Colonic mucosa (tissue), 4 donors: ENCODE results near the gene PHACTR3. TPM values are rescaled to one million over a fixed set of nuclear protein-coding genes. Genes with fewer than 3 reads are reported as not detected.

Source experiments
- DNase-seq: peaks from one replicate; pipeline ENCODE4 v3.0.0-alpha.2; 2020
- H3K27ac ChIP-seq: fragments of 200-600 bp; one replicate; pipeline ENCODE4 v1.8.0; 2021
- H3K27me3 ChIP-seq: fragments of 200-600 bp; one replicate; pipeline ENCODE4 v1.8.0; 2021
- H3K36me3 ChIP-seq: fragments of 200-600 bp; one replicate; pipeline ENCODE4 v1.8.0; 2021
- H3K4me1 ChIP-seq: fragments of 200-600 bp; one replicate; pipeline ENCODE4 v1.8.0; 2021; ENCODE audit warnings: mild to moderate bottlenecking
- H3K4me3 ChIP-seq: fragments of 200-600 bp; one replicate; pipeline ENCODE4 v1.8.0; 2021
- H3K9ac ChIP-seq, 2 donors: one replicate each; pipeline ENCODE4 v1.7.0; 2013; ENCODE audit warnings: control low read depth in 2 of 2, low read depth in 2 of 2, low read length in 2 of 2
- H3K9me3 ChIP-seq: fragments of 200-600 bp; one replicate; pipeline ENCODE4 v1.8.0; 2021
- intact Hi-C: fragments of 100-400 bp; cut with DNase I; formaldehyde crosslinking; loops from one replicate; pipeline ENCODE4 v1.14.1; 2022
- total RNA-seq, 2 donors: library from RNA; stranded (reverse); fragmentation: NEBNext Ultra II Directional in 1 of 2; extraction: Animal tissue kit (Norgen Biotek cat#: 25700) in 1 of 2; gene quantifications; one replicate each; pipeline ENCODE4 v1.2.1, GENCODE V29; 2021
- TF ChIP-seq, protein P1 (sequence below): fragments of 200-600 bp; IDR thresholded peaks from one replicate; pipeline ENCODE4 v1.8.0; 2022; ENCODE audit warnings: antibody characterized with exemption, mild to moderate bottlenecking
- donor health status: healthy.
- donor health status: DM: no; HTN: no; CAD: no.
- donor health status: DM: no; HTN: no; CAD: no.

The PHACTR3 gene
- total RNA-seq, 2 donors from 2014 or later: 0.44 to 0.53 TPM

DNA sequence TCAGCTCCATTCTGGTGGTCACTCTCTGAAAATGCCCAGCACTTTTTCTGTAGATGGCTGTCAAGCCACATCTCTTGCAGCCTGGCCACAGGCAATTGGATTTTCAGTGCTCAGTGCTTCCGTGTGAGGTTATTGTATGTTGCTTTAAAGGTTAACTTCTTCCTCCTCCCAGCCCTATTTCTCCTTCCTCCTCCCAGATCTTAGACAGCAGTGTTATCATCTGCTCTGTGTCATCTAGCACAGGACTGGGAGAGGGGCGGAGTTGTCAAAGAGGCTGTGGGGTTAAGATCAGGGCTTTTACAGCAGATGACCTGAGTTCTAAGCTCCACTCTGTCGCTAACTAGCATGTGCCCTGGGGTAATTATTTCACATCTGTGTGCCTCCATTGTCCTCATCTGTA is 129.0 kb downstream of the PHACTR3 start:
- H3K27ac ChIP-seq: no peak overlapping the region
- H3K9ac ChIP-seq: no peak overlapping the region
- no peaks in the 10 kb centered on the region for H3K27me3 ChIP-seq
- H3K4me1 ChIP-seq: no peaks in the 10 kb centered on the region
- H3K4me3 ChIP-seq: no peak overlapping the region
- no peaks in the 10 kb centered on the region for H3K36me3 ChIP-seq
- intact Hi-C loops: no loop called here
- DNase-seq: no peak
- no peaks in the 10 kb centered on the region for H3K9me3 ChIP-seq
- TF ChIP-seq, protein P1, sequence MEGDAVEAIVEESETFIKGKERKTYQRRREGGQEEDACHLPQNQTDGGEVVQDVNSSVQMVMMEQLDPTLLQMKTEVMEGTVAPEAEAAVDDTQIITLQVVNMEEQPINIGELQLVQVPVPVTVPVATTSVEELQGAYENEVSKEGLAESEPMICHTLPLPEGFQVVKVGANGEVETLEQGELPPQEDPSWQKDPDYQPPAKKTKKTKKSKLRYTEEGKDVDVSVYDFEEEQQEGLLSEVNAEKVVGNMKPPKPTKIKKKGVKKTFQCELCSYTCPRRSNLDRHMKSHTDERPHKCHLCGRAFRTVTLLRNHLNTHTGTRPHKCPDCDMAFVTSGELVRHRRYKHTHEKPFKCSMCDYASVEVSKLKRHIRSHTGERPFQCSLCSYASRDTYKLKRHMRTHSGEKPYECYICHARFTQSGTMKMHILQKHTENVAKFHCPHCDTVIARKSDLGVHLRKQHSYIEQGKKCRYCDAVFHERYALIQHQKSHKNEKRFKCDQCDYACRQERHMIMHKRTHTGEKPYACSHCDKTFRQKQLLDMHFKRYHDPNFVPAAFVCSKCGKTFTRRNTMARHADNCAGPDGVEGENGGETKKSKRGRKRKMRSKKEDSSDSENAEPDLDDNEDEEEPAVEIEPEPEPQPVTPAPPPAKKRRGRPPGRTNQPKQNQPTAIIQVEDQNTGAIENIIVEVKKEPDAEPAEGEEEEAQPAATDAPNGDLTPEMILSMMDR: no peak

DNA sequence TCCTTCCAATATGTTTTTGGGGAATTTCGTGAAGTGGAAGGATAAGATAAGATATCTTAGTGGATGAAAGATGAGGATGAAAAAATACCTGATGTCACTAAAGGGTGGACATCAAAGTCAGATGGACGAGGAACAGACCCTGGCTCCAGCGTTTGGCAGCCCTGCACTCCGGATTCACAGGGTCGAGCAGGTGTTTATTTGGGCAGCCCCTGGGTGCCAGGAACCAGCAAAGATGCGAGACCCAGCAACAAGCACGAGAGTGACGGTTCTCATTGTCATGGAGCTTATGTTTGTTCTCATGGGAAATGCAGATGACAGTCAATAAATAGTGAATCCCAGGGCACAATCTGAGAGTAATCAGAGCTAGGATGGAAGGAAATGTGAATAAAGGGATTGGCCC is 131.1 kb downstream of the PHACTR3 start:
- Histone ChIP-seq H3K9me3 (no peaks in the 10 kb centered on the region), H3K36me3 (no peaks in the 10 kb centered on the region), H3K27ac (no peak overlapping the region), H3K9ac (no peak overlapping the region), H3K4me3 (no peak overlapping the region), H3K27me3 (no peaks in the 10 kb centered on the region), H3K4me1 (no peaks in the 10 kb centered on the region)
- TF ChIP-seq, protein P1: no peak
- intact Hi-C loops: no loop called here
- no peak for DNase-seq

DNA sequence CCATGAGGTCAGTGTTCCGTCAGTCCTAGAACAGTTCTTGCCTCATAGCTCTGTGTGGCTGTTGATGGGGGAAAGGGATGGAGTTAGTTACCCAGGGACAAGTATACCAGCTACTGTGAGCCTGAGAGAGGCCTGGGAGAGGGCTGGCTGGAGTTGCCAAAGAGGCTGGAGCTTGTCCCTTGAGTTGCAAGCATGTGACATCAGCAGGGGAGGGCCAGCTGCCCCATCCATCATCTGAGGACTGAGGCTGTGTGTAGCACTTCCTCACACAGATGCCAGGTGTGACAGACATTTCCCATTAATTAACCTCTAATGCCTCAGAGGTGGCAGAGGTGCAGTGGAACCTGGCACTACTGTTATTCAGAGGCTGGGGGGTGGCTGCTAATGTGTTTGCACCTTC is 131.6 kb downstream of the PHACTR3 start:
- DNase-seq: no peak
- Histone ChIP-seq H3K36me3 (no peaks in the 10 kb centered on the region), H3K27me3 (no peaks in the 10 kb centered on the region), H3K9ac (no peak overlapping the region), H3K4me1 (no peaks in the 10 kb centered on the region), H3K9me3 (no peaks in the 10 kb centered on the region), H3K27ac (no peak overlapping the region), H3K4me3 (no peak overlapping the region)
- TF ChIP-seq, protein P1: no peak
- intact Hi-C loops: no loop called here

DNA sequence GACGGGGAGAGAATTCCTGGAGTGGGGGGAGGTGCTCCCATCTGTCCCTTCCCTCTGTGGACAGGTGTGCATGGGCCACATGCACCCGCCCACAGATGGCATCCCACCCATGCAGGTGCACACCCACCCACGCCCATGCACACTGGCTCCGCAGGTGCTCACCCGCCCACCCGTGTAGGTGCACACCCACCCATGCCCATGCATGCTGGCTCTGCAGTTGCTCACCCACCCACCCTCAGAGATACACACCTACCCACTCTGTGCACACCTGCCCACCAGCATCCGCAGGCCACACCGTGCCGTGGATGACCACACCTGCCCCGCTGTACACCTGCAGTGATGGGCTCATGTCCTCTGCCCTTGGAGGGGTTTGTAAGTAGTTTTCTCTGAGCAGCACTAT is 132.0 kb downstream of the PHACTR3 start:
- no peaks in the 10 kb centered on the region for H3K4me1 ChIP-seq
- H3K9me3 ChIP-seq: no peaks in the 10 kb centered on the region
- no peak overlapping the region for H3K9ac ChIP-seq
- no peaks in the 10 kb centered on the region for H3K36me3 ChIP-seq
- intact Hi-C loops: no loop called here
- no peaks in the 10 kb centered on the region for H3K27me3 ChIP-seq
- H3K27ac ChIP-seq: no peak overlapping the region
- DNase-seq: no peak
- TF ChIP-seq, protein P1: no peak
- no peak overlapping the region for H3K4me3 ChIP-seq

DNA sequence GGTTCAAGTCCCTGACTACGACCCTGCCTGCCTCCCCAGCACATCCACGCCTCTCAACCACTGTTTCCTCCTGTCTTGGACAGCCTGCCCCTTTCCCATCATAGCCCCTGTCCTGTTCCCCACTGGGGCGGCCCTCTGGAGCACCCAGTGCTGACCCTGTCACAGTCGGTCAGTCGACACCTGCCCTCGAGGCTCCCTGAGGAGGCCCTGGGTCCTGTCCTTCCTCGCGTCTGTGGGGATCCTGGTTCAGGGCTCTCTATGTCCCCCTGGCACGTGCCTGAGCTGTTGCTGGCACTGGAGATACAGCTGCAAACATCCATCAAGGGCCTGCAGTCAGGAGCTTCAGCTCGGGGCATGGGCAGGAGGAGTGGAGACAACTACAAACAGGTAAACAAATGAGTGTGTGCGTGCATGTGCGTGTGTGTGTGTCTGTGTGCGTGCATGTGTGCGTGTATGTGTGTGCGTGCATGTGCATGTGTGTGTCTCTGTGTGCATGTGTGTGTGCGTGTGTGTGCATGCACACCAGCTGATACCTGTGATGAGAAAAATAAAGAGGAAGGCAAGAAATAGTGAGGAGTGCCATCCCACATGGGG is 132.8 kb downstream of the PHACTR3 start:
- H3K4me1 ChIP-seq: no peaks in the 10 kb centered on the region
- no peak overlapping the region for H3K9ac ChIP-seq
- H3K9me3 ChIP-seq: no peaks in the 10 kb centered on the region
- DNase-seq: no peak
- TF ChIP-seq, protein P1: no peak
- intact Hi-C loops: no loop called here
- H3K27ac ChIP-seq: no peak overlapping the region
- no peaks in the 10 kb centered on the region for H3K36me3 ChIP-seq
- no peak overlapping the region for H3K4me3 ChIP-seq
- H3K27me3 ChIP-seq: no peaks in the 10 kb centered on the region
